HepG2 (cell line): ENCODE results near the gene NBPF11. TPM values are rescaled to one million over a fixed set of nuclear protein-coding genes. Genes with fewer than 3 reads are reported as not detected.
"Not testable (repeated sequence)": the region's sequence is repeated elsewhere in the genome, so short reads cannot be mapped to it uniquely, and the experiment has no call there.

ENCODE experiments used
- ATAC-seq: fragments of 200-7000 bp; cut with Tn5 transposase; 3 replicates; pipeline ENCODE4 v1.9.1; 2020; ENCODE audit warnings: mild to moderate bottlenecking, moderate library complexity
- BruUV-seq: library from RNA; stranded (reverse); fragments of 400-500 nt; replicated peaks from 2 replicates; lab custom pipeline; 2021; lab: Mats Ljungman, UMichigan
- CTCF ChIA-PET: fragments of 300-600 bp; formaldehyde crosslinking; extraction: SDS; loops from one replicate; lab custom pipeline; 2021; ENCODE audit warnings: low total read pairs, inconsistent platforms, low intra/inter-chr PET ratio; lab: Yijun Ruan, JAX
- POLR2A ChIA-PET: fragments of 350-600 bp; sonication (Branson Sonifier 250); formaldehyde crosslinking; loops from one replicate; lab custom pipeline; 2020; ENCODE audit warnings: antibody characterized with exemption, inconsistent platforms; lab: Yijun Ruan, JAX
- DNase-seq: peaks from one replicate; pipeline ENCODE4 v3.0.0-alpha.2; 2015; ENCODE audit warnings: low spot score
- FAIRE-seq: peaks from 3 replicates; lab custom pipeline; 2011; peaks lifted over from hg19 to GRCh38; lab: Jason Lieb, UNC
- H2AFZ ChIP-seq: one replicate; pipeline ENCODE4 v1.6.1; 2011; ENCODE audit warnings: low read length, inconsistent platforms
- H3K27ac ChIP-seq: fragments of 300-600 bp; 3 replicates; pipeline ENCODE4 v1.8.0; 2011; ENCODE audit warnings: mixed run types, mild to moderate bottlenecking, mixed read lengths, low read length, inconsistent platforms; ENCODE audit not compliant: insufficient read depth; ENCODE audit errors: extremely low read length
- H3K27me3 ChIP-seq, 2 experiments: fragments of 200-600 bp in 1 of 2; 2 replicates in 1 of 2; 3 replicates in 1 of 2; pipeline versions ENCODE4 v1.6.0 to v1.8.0; 2011; ENCODE audit warnings: low read length in 2 of 2, mild to moderate bottlenecking in 2 of 2, moderate library complexity in 2 of 2, inconsistent platforms in 1 of 2; ENCODE audit not compliant: insufficient read depth in 2 of 2, control insufficient read depth in 1 of 2
- H3K36me3 ChIP-seq, 2 experiments: fragments of 200-600 bp in 1 of 2; replicated peaks in 1 of 2; 2 replicates in 1 of 2; 3 replicates in 1 of 2; pipeline versions ENCODE4 v1.5.1 to v1.8.0; 2011; ENCODE audit warnings: low read length in 2 of 2, inconsistent platforms in 1 of 2; ENCODE audit not compliant: insufficient read depth in 2 of 2, control insufficient read depth in 1 of 2
- H3K4me1 ChIP-seq: 2 replicates; pipeline ENCODE4 v1.5.1; 2012; ENCODE audit warnings: low read length, inconsistent platforms; ENCODE audit not compliant: insufficient read depth
- H3K4me2 ChIP-seq: 2 replicates; pipeline ENCODE4 v1.6.0; 2011; ENCODE audit warnings: low read depth, low read length, inconsistent platforms
- H3K4me3 ChIP-seq, 3 experiments: fragments of 200-600 bp in 1 of 3; sonication (generic), shearing (Covaris generic) in 1 of 3; replicated peaks in 1 of 3; 2 replicates each; pipeline ENCODE4 v1.5.1; 2011 to 2016; ENCODE audit warnings: low read length in 3 of 3, inconsistent platforms in 2 of 3, low read depth in 2 of 3, mild to moderate bottlenecking in 2 of 3, control low read depth in 1 of 3, mixed read lengths in 1 of 3; ENCODE audit not compliant: insufficient read depth in 1 of 3
- H3K79me2 ChIP-seq: one replicate; pipeline ENCODE4 v1.6.1; 2011; ENCODE audit warnings: low read length, inconsistent platforms; ENCODE audit not compliant: insufficient read depth
- H3K9ac ChIP-seq: 2 replicates; pipeline ENCODE4 v1.6.0; 2011; ENCODE audit warnings: mild to moderate bottlenecking, low read depth, low read length, inconsistent platforms; ENCODE audit not compliant: insufficient read depth
- H3K9me3 ChIP-seq: 2 replicates; pipeline ENCODE4 v1.5.1; 2012; ENCODE audit warnings: mild to moderate bottlenecking, low read length
- H4K20me1 ChIP-seq: 2 replicates; pipeline ENCODE4 v1.6.0; 2011; ENCODE audit warnings: inconsistent platforms, mild to moderate bottlenecking, low read length, moderate library complexity; ENCODE audit not compliant: insufficient read depth
- WGBS: methylation state at CpG from one replicate; pipeline ENCODE4 v1.1.6; 2017; ENCODE audit warnings: low lambda C conversion rate; 5-methylcytosine and 5-hydroxymethylcytosine counted together
- in situ Hi-C: cut with HindIII; loops from 2 replicates; pipeline ENCODE4 v1.10.0; 2017; ENCODE audit warnings: low pct_unique_long_range_greater_than_20kb; ENCODE audit not compliant: extremely low pct_ligation_motif_present
- intact Hi-C: fragments of 100-400 bp; cut with micrococcal nuclease; formaldehyde crosslinking; loops from one replicate; pipeline ENCODE4 v1.10.0; 2022; ENCODE audit not compliant: unreplicated experiment
- polyA plus RNA-seq, 8 experiments: library from polyadenylated mRNA; depleted of rRNA in 3 of 8; stranded (reverse) in 7 of 8; unstranded in 1 of 8; fragments of >200 nt; fragmentation: Illumina TruSeq in 4 of 8; extraction: Trizol in 4 of 8; gene quantifications; 2 replicates each; pipeline versions ENCODE4 v1.2.1 to v1.2.3, GENCODE V29; 2011 to 2016; ENCODE audit warnings: low read depth in 4 of 8, missing spikeins in 1 of 8, mixed read lengths in 1 of 8; ENCODE audit not compliant: insufficient read depth in 1 of 8
- total RNA-seq, 5 experiments: library from RNA; depleted of rRNA; stranded (reverse); fragments of >200 nt; fragmentation: Illumina TruSeq; extraction: Trizol; gene quantifications; 2 replicates each; pipeline ENCODE4 v1.2.3, GENCODE V29; 2016; ENCODE audit warnings: low read depth in 1 of 5
- TF ChIP-seq, protein P1 (sequence below): sonication (generic); formaldehyde crosslinking; IDR thresholded peaks from 2 replicates; pipeline ENCODE4 v1.4.0; 2020; ENCODE audit warnings: missing genetic modification reagents, borderline replicate concordance

Gene NBPF11
- total and polyA plus RNA-seq, 2 of the 13 experiments (the other 11 are each of a cell fraction or from before 2014, with no cell fraction given), result 5.0 to 8.1 TPM

DNA sequence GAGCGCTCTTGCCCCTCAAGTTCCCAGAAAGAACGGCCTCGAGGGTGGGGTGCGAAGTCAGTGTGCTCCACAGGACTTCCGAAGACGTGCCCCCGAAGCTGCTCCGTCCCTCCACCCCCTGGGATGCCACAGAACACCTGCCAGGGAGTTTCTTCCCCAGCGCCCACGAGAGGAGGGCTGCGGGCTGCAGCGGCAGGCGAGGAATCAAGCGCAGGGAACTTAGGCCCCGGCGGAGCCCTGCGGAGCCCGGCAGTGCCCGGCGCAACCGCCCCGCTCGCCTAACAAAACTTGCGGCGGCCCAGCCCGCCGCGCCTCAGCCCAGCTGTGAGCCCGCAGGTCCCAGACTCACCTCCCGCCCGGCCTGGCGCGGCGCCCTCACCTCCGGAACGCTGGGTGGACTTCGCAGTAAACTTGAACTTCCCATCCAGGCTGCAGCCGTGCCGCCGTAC, 686 bp downstream of the NBPF11 start (continued):
- TF ChIP-seq, protein P1, sequence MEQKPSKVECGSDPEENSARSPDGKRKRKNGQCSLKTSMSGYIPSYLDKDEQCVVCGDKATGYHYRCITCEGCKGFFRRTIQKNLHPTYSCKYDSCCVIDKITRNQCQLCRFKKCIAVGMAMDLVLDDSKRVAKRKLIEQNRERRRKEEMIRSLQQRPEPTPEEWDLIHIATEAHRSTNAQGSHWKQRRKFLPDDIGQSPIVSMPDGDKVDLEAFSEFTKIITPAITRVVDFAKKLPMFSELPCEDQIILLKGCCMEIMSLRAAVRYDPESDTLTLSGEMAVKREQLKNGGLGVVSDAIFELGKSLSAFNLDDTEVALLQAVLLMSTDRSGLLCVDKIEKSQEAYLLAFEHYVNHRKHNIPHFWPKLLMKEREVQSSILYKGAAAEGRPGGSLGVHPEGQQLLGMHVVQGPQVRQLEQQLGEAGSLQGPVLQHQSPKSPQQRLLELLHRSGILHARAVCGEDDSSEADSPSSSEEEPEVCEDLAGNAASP (CRISPR knock-in tag), result 0 out of 2 replicates have a peak, but pooled peaks have one; percentile 28

DNA sequence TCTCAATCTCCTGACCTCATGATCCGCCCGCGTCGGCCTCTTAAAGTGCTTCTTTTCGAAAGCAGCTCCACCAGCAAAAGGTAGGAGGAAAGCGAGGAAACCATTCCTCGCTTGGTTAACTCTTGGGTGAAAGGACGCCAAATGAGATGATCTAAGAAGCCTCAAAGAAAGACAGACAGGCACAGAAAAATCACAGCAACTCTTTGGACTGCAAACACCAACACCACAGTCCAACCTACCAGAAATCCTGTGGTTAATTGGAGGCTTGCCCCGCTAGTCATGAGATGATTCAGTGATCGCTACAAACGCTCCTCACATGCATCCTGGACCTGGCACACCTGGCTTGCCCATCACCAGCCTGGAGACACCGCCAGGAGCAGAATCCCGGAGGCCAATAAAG, 1.1 kb downstream of the NBPF11 start:
- peak overlapping the region; percentile 58 for H3K4me2 ChIP-seq
- H3K9ac ChIP-seq, H3K36me3 ChIP-seq, H2AFZ ChIP-seq, BruUV-seq, POLR2A ChIA-PET, H4K20me1 ChIP-seq, H3K27me3 ChIP-seq, FAIRE-seq, H3K9me3 ChIP-seq, in situ Hi-C loops, H3K27ac ChIP-seq, CTCF ChIA-PET, intact Hi-C loops, H3K79me2 ChIP-seq, H3K4me1 ChIP-seq, DNase-seq: not testable (repeated sequence)
- H3K4me3 ChIP-seq, result peak overlapping the region; percentile 58 to 77 (median 69); a peak in 5 of 6 replicates
- ATAC-seq, result peak; percentile 5; the same call in 2 of the 3 replicates
- 18% methylated on average over 8 of the region's 13 CpGs for whole genome bisulfite sequencing

DNA sequence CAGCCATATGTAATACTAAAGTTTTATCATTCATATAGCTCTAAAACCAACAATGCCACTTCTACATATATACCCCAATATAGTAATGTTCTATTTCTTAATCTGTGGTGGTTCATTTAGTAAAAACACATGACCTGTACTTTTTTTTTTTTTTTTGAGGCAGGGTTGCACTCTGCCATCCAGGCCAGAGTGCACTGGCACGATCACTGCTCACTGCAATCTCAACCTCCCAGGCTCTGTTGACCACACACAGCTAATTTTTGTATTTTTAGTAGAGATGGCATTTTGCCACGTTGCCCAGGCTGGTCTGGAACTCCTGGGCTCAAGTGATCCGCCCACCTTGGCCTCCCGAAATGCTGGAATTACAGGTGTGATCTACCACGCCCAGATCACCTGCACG, 2.1 kb downstream of the NBPF11 start:
- ATAC-seq, in situ Hi-C loops, intact Hi-C loops, H3K27ac ChIP-seq, H3K9ac ChIP-seq, H3K79me2 ChIP-seq, DNase-seq, BruUV-seq, H3K27me3 ChIP-seq, H3K4me1 ChIP-seq, H4K20me1 ChIP-seq, FAIRE-seq, H3K36me3 ChIP-seq, POLR2A ChIA-PET, H3K9me3 ChIP-seq, H3K4me3 ChIP-seq, H3K4me2 ChIP-seq, H2AFZ ChIP-seq, CTCF ChIA-PET: not testable (repeated sequence)
- 64% methylated on average over 1 of the region's 6 CpGs for WGBS

DNA sequence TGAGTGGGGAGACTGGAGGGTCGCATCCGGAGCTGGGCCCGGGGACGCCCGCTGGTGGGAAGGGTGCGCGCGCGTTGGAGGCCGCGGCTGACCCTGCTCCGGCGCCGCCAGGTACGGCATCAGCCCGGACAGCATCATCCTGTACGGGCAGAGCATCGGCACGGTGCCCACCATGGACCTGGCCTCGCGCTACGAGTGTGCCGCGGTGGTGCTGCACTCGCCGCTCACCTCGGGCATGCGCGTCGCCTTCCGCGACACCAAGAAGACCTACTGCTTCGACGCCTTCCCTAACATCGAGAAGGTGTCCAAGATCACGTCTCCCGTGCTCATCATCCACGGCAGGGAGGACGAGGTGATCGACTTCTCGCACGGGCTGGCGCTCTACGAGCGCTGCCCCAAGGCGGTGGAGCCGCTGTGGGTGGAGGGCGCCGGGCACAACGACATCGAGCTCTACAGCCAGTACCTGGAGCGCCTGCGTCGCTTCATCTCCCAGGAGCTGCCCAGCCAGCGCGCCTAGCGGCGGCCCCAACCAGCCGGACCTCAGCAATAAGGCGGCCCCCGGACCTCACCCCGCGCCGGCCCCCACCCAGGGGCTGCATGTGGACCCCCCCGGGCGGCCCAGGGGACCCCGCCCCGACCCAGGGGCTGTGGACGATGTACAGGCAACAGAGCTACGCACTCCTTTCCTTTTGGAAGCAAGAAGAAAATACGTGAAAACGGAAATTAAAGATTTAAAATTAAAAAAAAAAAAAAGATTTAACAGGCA, 2.8 kb downstream of the NBPF11 start:
- in situ Hi-C loops, POLR2A ChIA-PET: not testable (repeated sequence)
- 97% methylated on average over 22 of the region's 72 CpGs for WGBS

More for the DNA sequence above, 2.8 kb downstream of the NBPF11 start:
- FAIRE-seq, H3K27ac ChIP-seq, H3K36me3 ChIP-seq, DNase-seq, H3K79me2 ChIP-seq, CTCF ChIA-PET, BruUV-seq, ATAC-seq, H3K4me1 ChIP-seq, intact Hi-C loops, H3K4me3 ChIP-seq, H3K9ac ChIP-seq, H3K4me2 ChIP-seq, H3K9me3 ChIP-seq, H2AFZ ChIP-seq, H3K27me3 ChIP-seq, H4K20me1 ChIP-seq: not testable (repeated sequence)
